Stimulated activated CD8-positive, alpha-beta memory T cell treated with anti-CD3 and anti-CD28 coated beads, Interleukin-2, amount 100 ng/mL, for 1 hour (primary cell): ENCODE results near the gene MCM5.
"Not testable (repeated sequence)": the region's sequence is repeated elsewhere in the genome, so short reads cannot be mapped to it uniquely, and the experiment has no call there.

Experiments used
- DNase-seq, 2 donors: peaks; one replicate each; pipeline ENCODE4 v3.0.0-alpha.2; 2020; ENCODE audit warnings: low read depth in 2 of 2

Gene MCM5

GRCh38 chr22:35399678-35400500 lies at the start of gene MCM5:
TSS of gene MCM5 (plus strand) at chr22:35400140. CDS start at chr22:35400439, 299 bp downstream.
- DNase-seq, result peak; percentile 91 to 94

- peak; percentile 62 to 76 for DNase-seq
Observed at GRCh38 chr22:35350539-35351503, 49.1 kb upstream of the MCM5 start.

GRCh38 chr22:35352214-35353111 lies 47.5 kb upstream of the MCM5 start:
- peak in 1 of 2 donors; percentile 26 for DNase-seq

GRCh38 chr22:35353318-35353717 lies 46.6 kb upstream of the MCM5 start:
- DNase-seq, result no peak

GRCh38 chr22:35354068-35354467 lies 45.9 kb upstream of the MCM5 start:
- DNase-seq, result no peak

- DNase-seq, result no peak
Observed at GRCh38 chr22:35357883-35358621, 41.9 kb upstream of the MCM5 start.

- no peak for DNase-seq
Observed at GRCh38 chr22:35359380-35360065, 40.4 kb upstream of the MCM5 start.

GRCh38 chr22:35361001-35361558 lies 38.9 kb upstream of the MCM5 start:
- no peak for DNase-seq

GRCh38 chr22:35363566-35364086 lies 36.3 kb upstream of the MCM5 start:
- DNase-seq, result no peak

- DNase-seq, result not testable (repeated sequence)
Observed at GRCh38 chr22:35364230-35364629, 35.7 kb upstream of the MCM5 start.

GRCh38 chr22:35367331-35367886 lies 32.5 kb upstream of the MCM5 start:
- DNase-seq, result no peak

- DNase-seq, result no peak
Observed at GRCh38 chr22:35368386-35368785, 31.6 kb upstream of the MCM5 start.

- no peak for DNase-seq
Observed at GRCh38 chr22:35369996-35370395, 29.9 kb upstream of the MCM5 start.

- no peak for DNase-seq
Observed at GRCh38 chr22:35373781-35374180, 26.2 kb upstream of the MCM5 start.

GRCh38 chr22:35375031-35375430 lies 24.9 kb upstream of the MCM5 start:
- no peak for DNase-seq

GRCh38 chr22:35375526-35375925 lies 24.4 kb upstream of the MCM5 start:
- no peak for DNase-seq

- DNase-seq, result no peak
Observed at GRCh38 chr22:35376728-35377472, 23.0 kb upstream of the MCM5 start.

- no peak for DNase-seq
Observed at GRCh38 chr22:35377735-35378134, 22.2 kb upstream of the MCM5 start.

- DNase-seq, result no peak
Observed at GRCh38 chr22:35378621-35379020, 21.3 kb upstream of the MCM5 start.
